Loucy (cell line): Measurements from ENCODE around the gene GRHPR.

Experiments
- H2AFZ ChIP-seq: fragments of 200-600 bp; sonication (generic); 2 replicates; pipeline ENCODE4 v1.6.0; 2016; ENCODE audit warnings: antibody characterized with exemption, mild to moderate bottlenecking, low read length, moderate library complexity
- H3F3A ChIP-seq: fragments of 200-600 bp; 2 replicates; pipeline ENCODE4 v1.6.0; 2016; ENCODE audit warnings: antibody characterized with exemption, low read depth, mild to moderate bottlenecking
- H3K27me3 ChIP-seq: fragments of 200-600 bp; sonication (generic); 2 replicates; pipeline ENCODE4 v1.6.1; 2014; ENCODE audit warnings: low read length, mild to moderate bottlenecking; ENCODE audit not compliant: insufficient read depth, poor library complexity, severe bottlenecking
- H3K36me3 ChIP-seq: fragments of 200-600 bp; sonication (generic); 2 replicates; pipeline ENCODE4 v1.6.1; 2016; ENCODE audit warnings: low read length; ENCODE audit not compliant: insufficient read depth
- H3K4me1 ChIP-seq: fragments of 200-600 bp; sonication (generic); 2 replicates; pipeline ENCODE4 v1.5.1; 2014; ENCODE audit warnings: low read length, mild to moderate bottlenecking; ENCODE audit not compliant: insufficient read depth, poor library complexity, severe bottlenecking
- H3K4me2 ChIP-seq: fragments of 200-600 bp; sonication (generic); 2 replicates; pipeline ENCODE4 v1.6.0; 2014; ENCODE audit warnings: antibody characterized with exemption, low read length, low read depth, mild to moderate bottlenecking; ENCODE audit not compliant: poor library complexity, severe bottlenecking
- H3K4me3 ChIP-seq: fragments of 200-600 bp; sonication (generic); 2 replicates; pipeline ENCODE4 v1.5.1; 2014; ENCODE audit warnings: low read length, mild to moderate bottlenecking, mixed read lengths; ENCODE audit not compliant: poor library complexity, severe bottlenecking
- H3K79me2 ChIP-seq: fragments of 200-600 bp; sonication (generic); 2 replicates; pipeline ENCODE4 v1.6.1; 2014; ENCODE audit warnings: low read length; ENCODE audit not compliant: insufficient read depth
- H3K9ac ChIP-seq: fragments of 200-600 bp; sonication (generic); 2 replicates; pipeline ENCODE4 v1.6.0; 2014; ENCODE audit warnings: mild to moderate bottlenecking, low read depth, low read length, moderate library complexity; ENCODE audit not compliant: poor library complexity, severe bottlenecking
- H3K9me2 ChIP-seq: fragments of 200-600 bp; sonication (generic); replicated peaks from 2 replicates; pipeline ENCODE4 v1.6.1; 2016; ENCODE audit warnings: low read depth, low read length, mixed read lengths
- H3K9me3 ChIP-seq: fragments of 200-600 bp; sonication (generic); 2 replicates; pipeline ENCODE4 v1.6.1; 2014; ENCODE audit warnings: mild to moderate bottlenecking, antibody characterized with exemption, low read length, low read depth; ENCODE audit not compliant: insufficient read depth
- H4K20me1 ChIP-seq: fragments of 200-600 bp; sonication (generic); 2 replicates; pipeline ENCODE4 v1.6.0; 2014; ENCODE audit warnings: antibody characterized with exemption, low read length, mild to moderate bottlenecking; ENCODE audit not compliant: insufficient read depth, poor library complexity, severe bottlenecking
- CTCF ChIP-seq: fragments of 200-600 bp; sonication (generic); conservative IDR thresholded peaks from 2 replicates; pipeline ENCODE4 v1.5.1; 2014; ENCODE audit warnings: mild to moderate bottlenecking, antibody characterized with exemption, low read length
- EZH2phosphoT487 ChIP-seq: fragments of 200-600 bp; IDR thresholded peaks from 2 replicates; pipeline ENCODE4 v1.6.1; 2018; ENCODE audit warnings: antibody characterized with exemption, mild to moderate bottlenecking, moderate library complexity, borderline replicate concordance

Gene GRHPR

GRCh38 chr9:37422289-37423104 is at the start of gene GRHPR:
Gene GRHPR (plus strand): TSS chr9:37422696. CDS start chr9:37422751, 55 bp downstream.
- H3K9me3 ChIP-seq, result no peaks in the 10 kb centered on the region
- H4K20me1 ChIP-seq, result peaks cover 24% of the 10 kb centered on the region
- peaks cover 25% of the 10 kb centered on the region for H3K4me1 ChIP-seq
- no peak for TF ChIP-seq EZH2phosphoT487
- no peak for TF ChIP-seq CTCF
- H3K9me2 ChIP-seq, result no peaks in the 10 kb centered on the region
- peaks cover 4% of the 10 kb centered on the region; the same call in 1 of the 2 replicates for H3K36me3 ChIP-seq
- H2AFZ ChIP-seq, result peak within 1 kb of the TSS; percentile 98
- no peaks in the 10 kb centered on the region for H3K27me3 ChIP-seq
- peaks cover 48% of the 10 kb centered on the region for H3K79me2 ChIP-seq
- peak within 1 kb of the TSS; percentile 99 for H3K4me3 ChIP-seq
- H3F3A ChIP-seq, result no peaks in the 10 kb centered on the region
- peak within 1 kb of the TSS; percentile 86 for H3K4me2 ChIP-seq
- peak within 1 kb of the TSS; percentile 97 for H3K9ac ChIP-seq

GRCh38 chr9:37372839-37373238 is 49.7 kb upstream of the GRHPR start:
- TF ChIP-seq EZH2phosphoT487, result no peak
- TF ChIP-seq CTCF, result no peak
- Histone ChIP-seq H3K9ac (no peak overlapping the region), H3K79me2 (no peaks in the 10 kb centered on the region), H3K4me3 (no peak overlapping the region), H3K4me1 (no peaks in the 10 kb centered on the region), H3K9me3 (no peaks in the 10 kb centered on the region), H3K9me2 (no peaks in the 10 kb centered on the region), H3K27me3 (no peaks in the 10 kb centered on the region), H2AFZ (no peak overlapping the region), H3K4me2 (no peak overlapping the region), H3K36me3 (no peaks in the 10 kb centered on the region), H3F3A (no peaks in the 10 kb centered on the region), H4K20me1 (no peaks in the 10 kb centered on the region)

DNA sequence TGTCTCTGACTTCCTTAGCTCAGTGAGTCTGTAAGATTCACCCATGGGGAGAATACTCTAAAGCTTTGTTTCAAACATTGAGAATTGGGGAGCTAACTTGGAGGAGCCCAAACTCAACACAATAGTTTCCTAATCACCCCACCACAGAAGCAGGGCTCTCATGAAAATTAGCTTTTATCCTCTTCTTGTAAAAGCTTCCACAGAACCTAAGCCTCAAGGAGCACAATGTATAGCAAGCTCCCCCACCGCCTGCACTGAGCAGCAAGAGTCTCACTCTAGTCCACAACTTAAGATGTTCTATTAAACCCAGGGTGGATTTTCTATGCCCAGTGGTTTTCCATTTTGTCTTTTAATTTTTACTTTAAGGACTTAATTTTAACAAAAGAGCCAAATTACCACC is 48.9 kb upstream of the GRHPR start:
- Histone ChIP-seq H3K27me3 (no peaks in the 10 kb centered on the region), H3F3A (no peaks in the 10 kb centered on the region), H4K20me1 (no peaks in the 10 kb centered on the region), H3K79me2 (no peaks in the 10 kb centered on the region), H3K4me3 (no peak overlapping the region), H3K4me2 (no peak overlapping the region), H3K9me3 (no peaks in the 10 kb centered on the region), H2AFZ (no peak overlapping the region), H3K9ac (no peak overlapping the region), H3K9me2 (no peaks in the 10 kb centered on the region), H3K4me1 (no peaks in the 10 kb centered on the region), H3K36me3 (no peaks in the 10 kb centered on the region)
- TF ChIP-seq CTCF (no peak), EZH2phosphoT487 (no peak)
